OCI-LY1 (cell line): Measurements from ENCODE around the gene PTPN14.

ENCODE experiments used
- EZH2 ChIP-seq: fragments of 200-600 bp; sonication (generic), shearing (Covaris generic); IDR thresholded peaks from 2 replicates; pipeline ENCODE4 v1.8.0; 2017; ENCODE audit warnings: borderline replicate concordance, mixed run types, mild to moderate bottlenecking, antibody characterized with exemption, low read length, moderate library complexity, mixed read lengths
- TF ChIP-seq, protein P1 (sequence below): fragments of 200-600 bp; sonication (generic), shearing (Covaris generic); IDR thresholded peaks from 2 replicates; pipeline ENCODE4 v1.5.1; 2017; ENCODE audit warnings: mild to moderate bottlenecking, antibody characterized with exemption, low read length, moderate library complexity, mixed read lengths

GRCh38 chr1:214349008-214349407 is 202.4 kb downstream of the PTPN14 start:
- TF ChIP-seq, protein P1, sequence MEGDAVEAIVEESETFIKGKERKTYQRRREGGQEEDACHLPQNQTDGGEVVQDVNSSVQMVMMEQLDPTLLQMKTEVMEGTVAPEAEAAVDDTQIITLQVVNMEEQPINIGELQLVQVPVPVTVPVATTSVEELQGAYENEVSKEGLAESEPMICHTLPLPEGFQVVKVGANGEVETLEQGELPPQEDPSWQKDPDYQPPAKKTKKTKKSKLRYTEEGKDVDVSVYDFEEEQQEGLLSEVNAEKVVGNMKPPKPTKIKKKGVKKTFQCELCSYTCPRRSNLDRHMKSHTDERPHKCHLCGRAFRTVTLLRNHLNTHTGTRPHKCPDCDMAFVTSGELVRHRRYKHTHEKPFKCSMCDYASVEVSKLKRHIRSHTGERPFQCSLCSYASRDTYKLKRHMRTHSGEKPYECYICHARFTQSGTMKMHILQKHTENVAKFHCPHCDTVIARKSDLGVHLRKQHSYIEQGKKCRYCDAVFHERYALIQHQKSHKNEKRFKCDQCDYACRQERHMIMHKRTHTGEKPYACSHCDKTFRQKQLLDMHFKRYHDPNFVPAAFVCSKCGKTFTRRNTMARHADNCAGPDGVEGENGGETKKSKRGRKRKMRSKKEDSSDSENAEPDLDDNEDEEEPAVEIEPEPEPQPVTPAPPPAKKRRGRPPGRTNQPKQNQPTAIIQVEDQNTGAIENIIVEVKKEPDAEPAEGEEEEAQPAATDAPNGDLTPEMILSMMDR, result no peak
- TF ChIP-seq EZH2, result no peak
